Measurements from ENCODE around the gene RTN4RL2.

The RTN4RL2 gene

GRCh38 chr11:57500926-57501325 is 40.6 kb downstream of the RTN4RL2 start:
- TF ChIP-seq GATA2 (IDR thresholded peaks at IDR 0.05; ENCODE audit: low read depth, low read length) (no peak), GATA3 (IDR thresholded peaks at IDR 0.05; ENCODE audit: low read depth, low read length) (no peak)

DNA sequence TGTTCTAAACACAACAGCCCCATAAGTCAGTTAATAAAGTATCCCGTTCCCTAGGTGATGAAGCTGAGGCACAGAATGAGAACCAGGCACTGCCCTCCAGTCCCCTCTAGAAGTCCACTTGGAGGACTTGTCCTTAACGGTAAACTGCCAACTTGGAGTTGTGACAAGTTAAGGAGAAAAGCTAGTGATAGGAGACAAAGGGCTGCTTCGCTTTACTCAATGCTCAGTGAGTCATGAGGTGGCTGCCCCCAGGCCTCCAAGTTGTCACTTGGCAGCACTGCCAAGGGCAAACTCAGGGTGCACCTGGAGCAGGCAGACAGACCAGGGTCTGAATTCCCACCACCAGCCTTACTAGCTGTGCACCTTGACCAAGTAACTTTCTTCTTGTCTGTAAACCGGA is 41.6 kb downstream of the RTN4RL2 start:
- no peak for TF ChIP-seq GATA2 (IDR thresholded peaks at IDR 0.05; ENCODE audit: low read depth, low read length)
- TF ChIP-seq GATA3 (IDR thresholded peaks at IDR 0.05; ENCODE audit: low read depth, low read length) = no peak

GRCh38 chr11:57502376-57502775 is 42.0 kb downstream of the RTN4RL2 start:
- TF ChIP-seq GATA3 (IDR thresholded peaks at IDR 0.05; ENCODE audit: low read depth, low read length) (no peak), GATA2 (IDR thresholded peaks at IDR 0.05; ENCODE audit: low read depth, low read length) (no peak)

- TF ChIP-seq GATA3 (IDR thresholded peaks at IDR 0.05; ENCODE audit: low read depth, low read length) (no peak), GATA2 (IDR thresholded peaks at IDR 0.05; ENCODE audit: low read depth, low read length) (no peak)
These were observed 42.5 kb downstream of the RTN4RL2 start for GRCh38 chr11:57502870-57503269.

GRCh38 chr11:57504511-57504910 is 44.2 kb downstream of the RTN4RL2 start:
- no peak for TF ChIP-seq GATA3 (IDR thresholded peaks at IDR 0.05; ENCODE audit: low read depth, low read length)

- TF ChIP-seq GATA2 (IDR thresholded peaks at IDR 0.05; ENCODE audit: low read depth, low read length) (no peak), GATA3 (IDR thresholded peaks at IDR 0.05; ENCODE audit: low read depth, low read length) (no peak)
These were observed 46.2 kb downstream of the RTN4RL2 start for GRCh38 chr11:57506522-57506921.

DNA sequence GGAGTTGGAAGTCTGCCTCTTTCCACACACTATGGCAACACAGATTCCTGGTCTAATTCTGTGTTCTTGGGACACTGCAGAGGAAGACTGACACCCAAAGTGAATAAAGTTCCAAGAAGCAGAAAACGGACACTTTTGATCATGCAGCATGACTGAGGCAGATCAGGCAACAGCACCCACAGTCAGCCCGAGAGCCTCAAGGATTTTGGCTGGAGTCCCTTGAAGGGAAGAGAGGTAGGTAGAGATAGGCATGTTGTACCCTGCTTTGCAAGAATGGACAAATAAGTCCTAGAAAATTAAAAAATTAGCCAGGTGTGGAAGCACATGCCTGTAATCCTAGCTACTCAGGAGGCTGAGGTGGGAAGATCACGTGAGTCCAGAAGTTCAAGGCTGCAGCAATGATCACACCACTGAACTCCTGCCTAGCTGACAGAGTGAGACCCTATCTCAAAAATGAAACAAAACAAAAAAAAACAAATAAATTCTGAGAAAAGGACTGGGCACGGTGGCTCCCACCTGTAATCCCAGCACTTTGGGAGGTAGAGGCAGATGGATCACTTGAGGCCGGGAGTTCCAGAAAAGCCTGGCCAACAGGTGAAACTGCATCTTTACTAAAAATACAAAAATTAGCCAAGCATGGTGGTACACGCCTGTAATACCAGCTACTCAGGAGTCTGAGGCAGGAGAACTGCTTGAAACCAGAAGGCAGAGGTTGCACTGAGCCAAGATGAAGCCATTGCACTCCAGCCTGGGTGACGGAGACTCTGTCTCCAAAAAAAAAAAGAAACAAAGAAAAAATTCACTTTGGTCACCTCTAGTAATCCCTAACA is 48.2 kb downstream of the RTN4RL2 start:
- no peak for TF ChIP-seq GATA3 (IDR thresholded peaks at IDR 0.05; ENCODE audit: low read depth, low read length)

GRCh38 chr11:57511741-57512430 is 51.6 kb downstream of the RTN4RL2 start:
- TF ChIP-seq GATA2 (IDR thresholded peaks at IDR 0.05; ENCODE audit: low read depth, low read length) = no peak
- TF ChIP-seq GATA3 (IDR thresholded peaks at IDR 0.05; ENCODE audit: low read depth, low read length) = no peak

- TF ChIP-seq GATA3 (IDR thresholded peaks at IDR 0.05; ENCODE audit: low read depth, low read length) (no peak), GATA2 (IDR thresholded peaks at IDR 0.05; ENCODE audit: low read depth, low read length) (no peak)
These were observed 52.5 kb downstream of the RTN4RL2 start for GRCh38 chr11:57512646-57513451.

DNA sequence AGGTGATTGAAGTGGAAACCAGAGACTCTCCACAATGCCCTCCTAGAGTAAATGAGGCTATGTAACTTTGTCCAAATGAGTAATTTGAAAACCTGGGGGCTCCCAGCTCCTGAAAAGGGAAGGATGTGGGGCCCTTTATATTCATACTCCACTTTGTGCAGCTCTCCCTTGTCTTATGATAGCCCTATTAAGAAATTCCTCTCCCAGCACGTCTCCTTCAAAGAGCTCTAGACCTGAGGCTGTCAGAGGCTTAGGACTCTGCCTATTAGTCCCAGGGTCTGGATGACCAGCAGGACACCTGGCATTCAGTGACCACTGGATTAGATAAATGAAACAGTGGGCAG is 53.1 kb downstream of the RTN4RL2 start:
- TF ChIP-seq GATA2 (IDR thresholded peaks at IDR 0.05; ENCODE audit: low read depth, low read length) (no peak), GATA3 (IDR thresholded peaks at IDR 0.05; ENCODE audit: low read depth, low read length) (no peak)

DNA sequence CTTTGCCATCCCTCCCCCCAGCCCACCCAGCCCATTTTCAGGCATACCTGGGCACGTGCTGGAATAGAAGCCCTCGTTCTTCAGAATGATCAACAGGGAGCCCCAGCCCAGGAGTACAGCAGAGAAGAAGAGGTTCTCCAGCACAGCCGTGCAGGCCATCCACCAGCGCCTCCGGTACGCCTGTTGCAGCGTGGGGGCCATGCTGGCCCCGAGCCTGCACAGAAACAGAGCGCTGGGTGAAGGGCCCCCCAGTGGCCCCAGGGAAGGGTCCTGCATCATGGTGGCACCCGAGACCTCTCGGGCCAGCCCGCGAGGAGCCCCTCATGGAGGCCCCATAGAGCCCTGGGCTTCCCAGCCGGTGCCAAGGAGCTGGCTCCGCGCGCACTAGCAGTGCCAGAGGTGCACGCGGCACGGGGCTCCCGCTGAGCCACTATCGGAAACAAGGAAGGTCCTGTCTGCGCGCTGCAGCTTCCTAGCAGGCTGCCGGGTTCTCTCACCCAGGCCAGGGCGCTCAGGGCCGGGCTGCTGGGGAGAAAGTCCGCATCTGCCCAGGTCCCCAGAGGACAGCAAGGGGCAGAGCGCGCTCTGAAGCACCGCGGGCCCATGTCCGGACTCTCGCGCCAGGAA is 53.7 kb downstream of the RTN4RL2 start:
- TF ChIP-seq GATA2 (IDR thresholded peaks at IDR 0.05; ENCODE audit: low read depth, low read length) (no peak), GATA3 (IDR thresholded peaks at IDR 0.05; ENCODE audit: low read depth, low read length) (no peak)

DNA sequence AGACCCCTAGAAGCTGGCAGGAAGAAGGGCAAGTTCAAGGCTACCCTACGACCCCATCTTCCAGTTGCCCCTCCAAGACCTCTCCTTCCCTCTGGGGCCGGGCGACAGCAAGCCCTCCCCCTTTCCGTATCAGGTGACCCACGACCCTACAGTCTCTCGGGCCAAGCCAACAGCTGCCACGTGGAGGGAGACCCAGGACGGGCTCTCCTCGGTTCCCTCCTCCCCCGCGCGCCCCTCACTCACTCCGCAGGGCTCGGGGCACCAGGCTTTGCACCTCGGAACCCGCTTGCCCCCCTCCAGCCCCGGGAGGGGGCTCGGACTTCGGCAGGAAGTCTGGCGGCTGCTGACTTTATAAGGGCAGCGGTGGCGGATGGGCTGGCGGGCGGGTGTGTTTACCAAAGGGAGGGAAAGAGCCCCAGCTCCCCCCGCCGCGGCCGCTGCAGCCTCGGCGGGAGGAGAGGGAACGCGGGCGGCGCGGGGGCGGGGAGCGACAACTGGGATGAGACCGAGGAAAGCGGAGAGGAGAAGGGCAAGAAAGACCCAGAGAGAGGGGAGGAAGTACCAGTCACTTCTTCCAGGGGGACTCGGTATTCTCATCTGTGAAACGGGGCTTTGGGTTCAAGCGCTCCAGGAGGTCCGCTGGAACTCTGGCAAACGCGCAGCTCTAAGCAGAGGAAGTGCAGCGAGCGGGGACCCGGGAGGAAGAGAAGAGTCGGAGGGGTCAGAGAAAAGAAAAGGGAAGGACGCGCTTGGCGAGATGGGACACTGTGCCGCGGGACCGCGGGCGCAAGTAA is 54.4 kb downstream of the RTN4RL2 start:
- TF ChIP-seq GATA2 (IDR thresholded peaks at IDR 0.05; ENCODE audit: low read depth, low read length) (no peak), GATA3 (IDR thresholded peaks at IDR 0.05; ENCODE audit: low read depth, low read length) (no peak)

- TF ChIP-seq GATA2 (IDR thresholded peaks at IDR 0.05; ENCODE audit: low read depth, low read length) = no peak
- no peak for TF ChIP-seq GATA3 (IDR thresholded peaks at IDR 0.05; ENCODE audit: low read depth, low read length)
These were observed 55.2 kb downstream of the RTN4RL2 start, which contains the start of gene SLC43A1 for GRCh38 chr11:57515332-57516060. Gene SLC43A1 (minus strand): TSS chr11:57515702. CDS start chr11:57514111, 1,591 bp downstream.
